GM23338 (cell line): Measurements from ENCODE around the gene MYOF. TPM values are rescaled to one million over a fixed set of nuclear protein-coding genes. Genes with fewer than 3 reads are reported as not detected.

ENCODE experiments used
- ATAC-seq: fragments of 200-7000 bp; cut with Tn5 transposase; 3 replicates; pipeline ENCODE4 v1.9.1; 2020
- DNase-seq: peaks from one replicate; pipeline ENCODE4 v3.0.0-alpha.2; 2015; ENCODE audit warnings: low spot score
- H2AFZ ChIP-seq: fragments of 200-600 bp; sonication (generic); 2 replicates; pipeline ENCODE4 v1.8.0; 2016; ENCODE audit warnings: antibody characterized with exemption, mild to moderate bottlenecking, moderate library complexity
- H3F3A ChIP-seq: fragments of 200-600 bp; sonication (generic); replicated peaks from 2 replicates; pipeline ENCODE4 v1.8.0; 2017; ENCODE audit warnings: antibody characterized with exemption, mixed run types, low read depth
- H3K27ac ChIP-seq: fragments of 200-600 bp; sonication (generic); 2 replicates; pipeline ENCODE4 v1.6.1; 2016; ENCODE audit warnings: low read depth
- H3K27me3 ChIP-seq: fragments of 200-600 bp; sonication (generic); 2 replicates; pipeline ENCODE4 v1.8.0; 2016; ENCODE audit warnings: mild to moderate bottlenecking, mixed run types, moderate library complexity; ENCODE audit not compliant: insufficient read depth
- H3K36me3 ChIP-seq: fragments of 200-600 bp; sonication (generic); 2 replicates; pipeline ENCODE4 v1.8.0; 2016; ENCODE audit warnings: mild to moderate bottlenecking; ENCODE audit not compliant: insufficient read depth
- H3K4me1 ChIP-seq: fragments of 200-600 bp; sonication (generic); 2 replicates; pipeline ENCODE4 v1.8.0; 2016; ENCODE audit warnings: mild to moderate bottlenecking, moderate library complexity; ENCODE audit not compliant: insufficient read depth
- H3K4me2 ChIP-seq: fragments of 200-600 bp; sonication (generic); 2 replicates; pipeline ENCODE4 v1.7.1; 2017; ENCODE audit warnings: mixed run types
- H3K4me3 ChIP-seq: fragments of 200-600 bp; sonication (generic); 2 replicates; pipeline ENCODE4 v1.6.1; 2016; ENCODE audit warnings: mixed run types
- H3K79me2 ChIP-seq: fragments of 200-600 bp; sonication (generic); replicated peaks from 2 replicates; pipeline ENCODE4 v1.8.0; 2017; ENCODE audit warnings: mild to moderate bottlenecking; ENCODE audit not compliant: insufficient read depth
- H3K9me2 ChIP-seq: fragments of 200-600 bp; sonication (generic); 2 replicates; pipeline ENCODE4 v1.8.0; 2017; ENCODE audit not compliant: insufficient read depth
- H4K20me1 ChIP-seq: fragments of 200-600 bp; sonication (generic); replicated peaks from 2 replicates; pipeline ENCODE4 v1.8.0; 2017; ENCODE audit warnings: mild to moderate bottlenecking; ENCODE audit not compliant: insufficient read depth
- H3K27ac Mint-ChIP-seq: 2 replicates; pipeline ENCODE4 v1.8.0; 2020; ENCODE audit warnings: inconsistent platforms, mild to moderate bottlenecking, moderate library complexity, mixed read lengths
- H3K27me3 Mint-ChIP-seq: 3 replicates; pipeline ENCODE4 v1.8.0; 2022; ENCODE audit warnings: low read depth, mild to moderate bottlenecking, moderate library complexity, mixed read lengths, inconsistent platforms; ENCODE audit not compliant: insufficient read depth, poor library complexity
- H3K36me3 Mint-ChIP-seq: 3 replicates; pipeline ENCODE4 v1.8.0; 2021; ENCODE audit warnings: low read depth, mild to moderate bottlenecking, inconsistent platforms, moderate library complexity, mixed read lengths
- H3K4me1 Mint-ChIP-seq: 3 replicates; pipeline ENCODE4 v1.8.0; 2020; ENCODE audit warnings: mild to moderate bottlenecking, inconsistent platforms, mixed read lengths
- H3K4me3 Mint-ChIP-seq: 3 replicates; pipeline ENCODE4 v1.8.0; 2021; ENCODE audit warnings: moderate library complexity, mild to moderate bottlenecking, inconsistent platforms, mixed read lengths
- H3K9me3 Mint-ChIP-seq: 3 replicates; pipeline ENCODE4 v1.8.0; 2020; ENCODE audit warnings: moderate library complexity, mild to moderate bottlenecking, inconsistent platforms, mixed read lengths
- CREB1 ChIP-seq: fragments of 250-450 bp; sonication (Bioruptor Pico); IDR thresholded peaks from 2 replicates; pipeline ENCODE4 v1.5.0; 2020; ENCODE audit warnings: low read depth, mild to moderate bottlenecking, moderate library complexity
- CTCF ChIP-seq, 2 experiments: fragments of 200-600 bp in 1 of 2; sonication (generic) in 1 of 2; conservative IDR thresholded peaks; 2 replicates each; pipeline versions ENCODE4 v1.5.1 to v1.6.1; 2016 to 2017; ENCODE audit warnings: antibody characterized with exemption in 2 of 2, low read depth in 2 of 2, mild to moderate bottlenecking in 2 of 2, moderate library complexity in 1 of 2
- ETS1 ChIP-seq: IDR thresholded peaks from 2 replicates; pipeline ENCODE4 v1.6.1; 2016; ENCODE audit warnings: antibody characterized with exemption
- EZH2 ChIP-seq: fragments of 200-600 bp; sonication (generic); IDR thresholded peaks from one replicate; pipeline ENCODE4 v1.8.0; 2017; ENCODE audit warnings: antibody characterized with exemption, mild to moderate bottlenecking, low read depth; ENCODE audit not compliant: unreplicated experiment
- EZH2phosphoT487 ChIP-seq: fragments of 200-600 bp; sonication (generic); IDR thresholded peaks from one replicate; pipeline ENCODE4 v1.8.1; 2018; ENCODE audit warnings: antibody characterized with exemption; ENCODE audit not compliant: unreplicated experiment
- JUNB ChIP-seq: IDR thresholded peaks from one replicate; pipeline ENCODE4 v1.6.1; 2016; ENCODE audit warnings: antibody characterized with exemption; ENCODE audit not compliant: unreplicated experiment
- NANOG ChIP-seq: IDR thresholded peaks from 2 replicates; pipeline ENCODE4 v1.6.1; 2016; ENCODE audit warnings: antibody characterized with exemption, borderline replicate concordance
- POLR2AphosphoS5 ChIP-seq: IDR thresholded peaks from 2 replicates; pipeline ENCODE4 v1.6.1; 2016; ENCODE audit warnings: antibody characterized with exemption, low read depth
- REST ChIP-seq: IDR thresholded peaks from one replicate; pipeline ENCODE4 v1.6.1; 2018; ENCODE audit warnings: antibody characterized with exemption; ENCODE audit not compliant: unreplicated experiment
- STAT1 ChIP-seq: IDR thresholded peaks from one replicate; pipeline ENCODE4 v1.6.1; 2016; ENCODE audit warnings: antibody characterized with exemption; ENCODE audit not compliant: unreplicated experiment
- ZNF114 ChIP-seq: fragments of 250-450 bp; sonication (Bioruptor Pico); IDR thresholded peaks from 2 replicates; pipeline ENCODE4 v1.5.0; 2020; ENCODE audit warnings: mild to moderate bottlenecking, moderate library complexity
- ZNF331 ChIP-seq: fragments of 250-450 bp; sonication (Bioruptor Pico); IDR thresholded peaks from 2 replicates; pipeline ENCODE4 v1.5.0; 2020; ENCODE audit warnings: low read depth, mild to moderate bottlenecking, moderate library complexity
- ZNF462 ChIP-seq: fragments of 250-450 bp; sonication (Bioruptor Pico); IDR thresholded peaks from 2 replicates; pipeline ENCODE4 v1.5.0; 2020; ENCODE audit warnings: mild to moderate bottlenecking, moderate library complexity
- polyA plus RNA-seq: library from polyadenylated mRNA; unstranded; fragments of >200 nt; fragmentation: Nextera tagmentation; extraction: Ambion mirVana; gene quantifications from 2 replicates; pipeline ENCODE4 v1.2.1, GENCODE V29; 2016
- total RNA-seq: library from RNA; depleted of rRNA; stranded (reverse); fragments of >200 nt; shearing (Covaris generic); gene quantifications from 2 replicates; pipeline ENCODE4 v1.2.3, GENCODE V29; 2014

The MYOF gene
- total and polyA plus RNA-seq, 2 experiments from 2014 or later = 0.82 to 1.4 TPM

- Mint-ChIP-seq H3K36me3 (no peaks in the 10 kb centered on the region), H3K4me1 (peaks cover 7% of the 10 kb centered on the region), H3K4me3 (no peak overlapping the region), H3K27ac (no peak overlapping the region), H3K27me3 (no peaks in the 10 kb centered on the region), H3K9me3 (no peaks in the 10 kb centered on the region)
- no peak for DNase-seq
- H3F3A ChIP-seq = no peaks in the 10 kb centered on the region
- H3K4me2 ChIP-seq = no peak overlapping the region
- H3K27me3 ChIP-seq = no peaks in the 10 kb centered on the region
- 0 out of 2 replicates have a peak, but pooled peaks cover 3% of the 10 kb centered on the region for H3K4me1 ChIP-seq
- H4K20me1 ChIP-seq = no peaks in the 10 kb centered on the region
- H3K27ac ChIP-seq = no peak overlapping the region
- H2AFZ ChIP-seq = peak overlapping the region; percentile 38; the same call in 1 of the 2 replicates
- TF ChIP-seq ZNF114 (CRISPR knock-in tag) (no peak), CREB1 (CRISPR knock-in tag) (no peak), ETS1 (no peak), STAT1 (no peak), REST (no peak), NANOG (no peak), JUNB (no peak), ZNF331 (no peak), POLR2AphosphoS5 (no peak), ZNF462 (CRISPR knock-in tag) (no peak), EZH2phosphoT487 (no peak), CTCF (conservative IDR thresholded peaks at IDR 0.05; ENCODE audit: low read depth in 2 of 2) (no peak), EZH2 (no peak)
- H3K4me3 ChIP-seq = no peak overlapping the region
- H3K79me2 ChIP-seq = no peaks in the 10 kb centered on the region
- H3K9me2 ChIP-seq = no peaks in the 10 kb centered on the region
- ATAC-seq = no peak
- no peaks in the 10 kb centered on the region for H3K36me3 ChIP-seq
These were observed 78.1 kb downstream of the MYOF start for GRCh38 chr10:93404048-93404354.
